ENCODE data around the gene SPRTN. TPM values are rescaled to one million over a fixed set of nuclear protein-coding genes. Genes with fewer than 3 reads are reported as not detected.

Gene SPRTN
- total and polyA plus RNA-seq, 2 of the 8 experiments (the other 6 are each of a cell fraction or from before 2014, with no cell fraction given), result 6.6 to 15.1 TPM

DNA sequence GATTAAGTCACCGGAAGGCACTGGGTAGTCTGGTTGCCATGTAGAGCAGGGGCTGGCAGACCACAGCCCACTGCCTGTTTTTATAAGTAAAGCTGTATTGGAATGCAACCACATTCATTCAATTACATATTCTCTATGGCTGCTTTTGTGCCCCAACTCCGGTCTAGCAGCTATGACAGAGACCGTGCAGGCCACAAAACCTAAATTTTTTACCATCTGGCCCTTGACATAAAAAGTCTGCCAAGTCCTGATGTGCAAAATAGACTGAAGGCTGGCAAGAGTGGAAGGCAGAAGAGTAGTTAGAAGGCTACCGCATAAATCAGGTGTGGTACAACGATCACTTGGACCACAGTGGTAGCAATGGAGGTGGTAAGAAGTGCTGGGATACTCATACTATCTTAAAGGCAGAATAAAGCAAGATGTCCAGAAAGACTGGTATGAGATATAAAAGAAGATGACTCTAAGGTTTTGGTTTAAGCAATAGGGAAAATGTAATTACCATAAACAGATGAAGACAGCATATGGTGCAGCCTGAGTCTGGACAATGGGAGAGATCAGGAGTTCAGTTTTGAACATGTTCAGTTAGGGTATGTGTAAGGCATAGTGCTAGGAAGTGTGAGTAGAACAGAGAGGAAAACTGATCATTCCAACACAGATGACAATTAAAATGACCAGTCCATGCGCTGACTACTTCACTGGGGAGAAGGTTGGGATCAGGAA is 46.8 kb downstream of the SPRTN start:
- no peaks in the 10 kb centered on the region for H3K27me3 ChIP-seq (replicated peaks in 1 of 4; ENCODE audit: control insufficient read depth in 3 of 4, extremely low read depth in 1 of 4, insufficient read depth in 3 of 4, low read length in 3 of 4)
- H3K4me3 ChIP-seq (ENCODE audit: extremely low read depth in 1 of 4, insufficient read depth in 2 of 4, low read depth in 3 of 4, low read length in 4 of 4), result no peak overlapping the region
- H4K8ac ChIP-seq (ENCODE audit: extremely low read depth, insufficient read depth, low read length), result no peak overlapping the region
- H3K18ac ChIP-seq (ENCODE audit: extremely low read depth, low read length), result no peak overlapping the region
- no peak overlapping the region for H2AFZ ChIP-seq (ENCODE audit: low read length)
- no peak overlapping the region for H3K9ac ChIP-seq (replicated peaks in 1 of 4; ENCODE audit: extremely low read depth in 1 of 4, low read depth in 3 of 4, low read length in 3 of 4)
- H3K4me2 ChIP-seq (ENCODE audit: insufficient read depth in 1 of 2, low read depth in 2 of 2, low read length in 2 of 2), result no peak overlapping the region
- no peaks in the 10 kb centered on the region for H3K23me2 ChIP-seq (ENCODE audit: low read depth, low read length)
- H2AK5ac ChIP-seq (ENCODE audit: low read depth, low read length), result no peak overlapping the region
- no peak overlapping the region for H2BK15ac ChIP-seq (ENCODE audit: low read length)
- no peaks in the 10 kb centered on the region for H3K4me1 ChIP-seq (replicated peaks in 1 of 4; ENCODE audit: control insufficient read depth in 3 of 4, insufficient read depth in 4 of 4, low read length in 3 of 4)
- H3K4ac ChIP-seq (replicated peaks; ENCODE audit: insufficient read length, low read depth, low read length), result no peak overlapping the region
- CTCF ChIA-PET (ENCODE audit: partially characterized antibody), result interaction anchor here (0.6 to 1.4 kb wide), 2 partner anchors 15 to 168 kb away, joined by 3 to 4 read pairs; no protein-coding TSS in a partner anchor
- no peak overlapping the region for H2BK120ac ChIP-seq (replicated peaks; ENCODE audit: low read depth, low read length)
- H3K79me2 ChIP-seq (ENCODE audit: control insufficient read depth in 1 of 2, insufficient read depth in 2 of 2, low read length in 2 of 2), result no peaks in the 10 kb centered on the region
- H3K9me3 ChIP-seq (ENCODE audit: insufficient read depth in 2 of 2, low read depth in 1 of 2, low read length in 1 of 2), result no peaks in the 10 kb centered on the region
- no peak overlapping the region for H2BK20ac ChIP-seq (ENCODE audit: low read length)
- TF ChIP-seq NRF1 (IDR thresholded peaks at IDR 0.05; ENCODE audit: low read depth, low read length), result no peak
- TF ChIP-seq EGR1 (IDR thresholded peaks at IDR 0.05; ENCODE audit: borderline replicate concordance, low read depth, low read length), result no peak
- POLR2A ChIA-PET (ENCODE audit: partially characterized antibody), result no interaction called here
- H4K91ac ChIP-seq (replicated peaks; ENCODE audit: insufficient read length, low read length), result no peak overlapping the region
- H3K36me3 ChIP-seq (ENCODE audit: control insufficient read depth in 2 of 4, insufficient read depth in 4 of 4, low read length in 3 of 4), result no peaks in the 10 kb centered on the region
- H3K27ac ChIP-seq (ENCODE audit: low read depth, low read length), result no peak overlapping the region
- no peak overlapping the region for H2BK12ac ChIP-seq (ENCODE audit: low read depth, low read length)
- H2BK5ac ChIP-seq (ENCODE audit: low read depth, low read length), result no peak overlapping the region
- no peaks in the 10 kb centered on the region for H4K20me1 ChIP-seq (replicated peaks in 1 of 2; ENCODE audit: control insufficient read depth in 1 of 2, insufficient read depth in 2 of 2, low read length in 2 of 2)
- DNase-seq (ENCODE audit: low read depth in 1 of 2, low spot score in 2 of 2), result no peak
- no peaks in the 10 kb centered on the region for H3K79me1 ChIP-seq (ENCODE audit: low read depth, low read length)
- WGBS, 2 experiments (ENCODE audit: extremely low coverage in 1 of 2, insufficient coverage in 1 of 2, insufficient read length in 1 of 2, insufficient replicate concordance in 2 of 2, low coverage in 1 of 2, low lambda C conversion rate in 2 of 2, missing lambda C conversion rate in 1 of 2), result 90% methylated on average over 6 of the region's 6 CpGs; no CpG with 5 or more reads in 1 of the 2 experiments
- no peak overlapping the region for H3K14ac ChIP-seq (ENCODE audit: insufficient read length)
- no peak for FAIRE-seq
- no peak overlapping the region for H4K5ac ChIP-seq (ENCODE audit: insufficient read length, low read depth, low read length)
- H3K23ac ChIP-seq (ENCODE audit: insufficient read length), result no peak overlapping the region
- no peak overlapping the region for H3K56ac ChIP-seq (replicated peaks; ENCODE audit: insufficient read length, low read depth, low read length)
